Measurements from ENCODE around the gene TXK. TPM values are rescaled to one million over a fixed set of nuclear protein-coding genes. Genes with fewer than 3 reads are reported as not detected.

The TXK gene
- not detected in 2 replicates for total RNA-seq

DNA sequence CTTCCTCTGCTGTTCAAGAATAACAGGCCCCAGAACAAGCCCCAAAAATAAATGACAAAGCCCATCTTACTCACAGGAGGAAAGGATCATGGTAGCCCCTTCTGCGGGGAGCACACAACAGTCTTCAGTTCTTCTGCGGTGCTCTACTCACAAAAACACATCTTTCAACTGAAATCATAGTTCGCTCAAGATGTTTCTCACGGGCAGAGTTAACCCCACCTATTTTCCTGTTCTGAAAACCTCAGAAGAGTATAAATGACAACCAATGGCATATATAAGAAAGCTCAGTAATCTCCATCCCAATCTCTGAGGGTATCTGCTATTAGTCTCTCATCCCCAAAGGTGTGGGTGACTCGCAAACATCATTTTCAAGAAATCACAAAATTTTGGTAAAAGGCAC is at the start of gene TXK:
Gene TXK (minus strand): TSS at position 170 of the 400 bp plus-strand sequence. CDS start 80 bp downstream, at position 90.

Other genes with a start within 250 kb of the TXK start
- gene NFXL1, start 219.7 kb downstream of the TXK start, total RNA-seq = 7.0 and 8.4 TPM in 2 replicates
- not detected in 2 replicates for gene CNGA1, start 117.6 kb downstream of the TXK start, total RNA-seq
- 0.20 TPM in 1 of 2 replicates, not detected in the other for gene NIPAL1, start 117.5 kb downstream of the TXK start, total RNA-seq
- gene TEC, start 135.6 kb upstream of the TXK start, total RNA-seq = 0.29 and 1.1 TPM in 2 replicates
- gene SLAIN2, start 207.3 kb upstream of the TXK start, total RNA-seq = 58.2 and 77.5 TPM in 2 replicates